Measurements from ENCODE around the gene FUT7.

The FUT7 gene

DNA sequence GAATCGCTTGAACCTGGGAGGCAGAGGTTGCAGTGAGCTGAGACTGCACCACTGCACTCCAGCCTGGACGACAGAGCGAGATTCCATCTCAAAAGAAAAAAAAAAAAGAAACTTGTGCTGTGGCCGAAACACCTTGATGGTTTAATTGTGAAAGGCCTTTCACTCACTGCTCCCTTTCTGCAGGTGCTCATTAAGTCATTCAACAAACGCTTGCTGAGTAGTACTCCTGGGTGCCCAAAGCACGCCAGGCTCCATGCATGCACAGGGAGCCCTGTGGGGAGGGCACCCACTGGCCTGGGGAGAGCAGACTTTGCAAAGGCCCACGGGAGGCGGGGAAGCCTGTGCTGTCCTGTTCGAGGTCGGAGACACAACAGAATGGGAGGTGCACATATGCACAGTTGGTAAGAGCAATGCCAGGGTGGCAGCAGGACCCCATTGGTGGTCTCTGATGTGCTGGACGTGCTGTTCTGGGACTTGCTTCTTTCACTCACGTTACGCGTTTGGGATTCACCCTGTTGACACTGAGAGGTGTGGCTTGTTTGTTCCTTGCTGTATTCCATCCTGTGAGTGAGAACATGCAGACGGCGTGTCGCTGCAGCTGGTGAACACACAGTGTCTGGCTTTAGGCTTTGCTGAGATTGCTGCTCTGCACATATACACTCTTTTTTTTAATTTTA lies 25.0 kb upstream of the FUT7 start:
- TF ChIP-seq POLR2AphosphoS5 (IDR thresholded peaks at IDR 0.05; ENCODE audit: low read depth, low read length), result no peak
- no peak for TF ChIP-seq POU2F2 (IDR thresholded peaks at IDR 0.05; ENCODE audit: low read depth, low read length)
- TF ChIP-seq POLR2A (IDR thresholded peaks at IDR 0.05; ENCODE audit: low read depth, low read length), result no peak
- no peak for TF ChIP-seq PAX5 (IDR thresholded peaks at IDR 0.05; ENCODE audit: insufficient read depth, low read length, severe bottlenecking)
- TF ChIP-seq TAF1 (IDR thresholded peaks at IDR 0.05; ENCODE audit: low read depth, low read length), result no peak
- no peak for TF ChIP-seq SPI1 (IDR thresholded peaks at IDR 0.05; ENCODE audit: low read depth, low read length)
- DNase-seq (ENCODE audit: insufficient read length, low spot score) (no peak), FAIRE-seq (no peak)

- TF ChIP-seq POU2F2 (IDR thresholded peaks at IDR 0.05; ENCODE audit: low read depth, low read length), result no peak
- TF ChIP-seq PAX5 (IDR thresholded peaks at IDR 0.05; ENCODE audit: insufficient read depth, low read length, severe bottlenecking), result no peak
- no peak for TF ChIP-seq POLR2A (IDR thresholded peaks at IDR 0.05; ENCODE audit: low read depth, low read length)
- no peak for TF ChIP-seq SPI1 (IDR thresholded peaks at IDR 0.05; ENCODE audit: low read depth, low read length)
- TF ChIP-seq POLR2AphosphoS5 (IDR thresholded peaks at IDR 0.05; ENCODE audit: low read depth, low read length), result no peak
- no peak for TF ChIP-seq TAF1 (IDR thresholded peaks at IDR 0.05; ENCODE audit: low read depth, low read length)
- DNase-seq (ENCODE audit: insufficient read length, low spot score), result no peak
- no peak for FAIRE-seq
Measured at GRCh38 chr9:137055385-137056364, 23.8 kb upstream of the FUT7 start.

GRCh38 chr9:137054932-137055384 lies 23.1 kb upstream of the FUT7 start:
- FAIRE-seq (no peak), DNase-seq (ENCODE audit: insufficient read length, low spot score) (no peak)
- TF ChIP-seq POLR2A (IDR thresholded peaks at IDR 0.05; ENCODE audit: low read depth, low read length) (no peak), PAX5 (IDR thresholded peaks at IDR 0.05; ENCODE audit: insufficient read depth, low read length, severe bottlenecking) (no peak), POU2F2 (IDR thresholded peaks at IDR 0.05; ENCODE audit: low read depth, low read length) (no peak), POLR2AphosphoS5 (IDR thresholded peaks at IDR 0.05; ENCODE audit: low read depth, low read length) (no peak), TAF1 (IDR thresholded peaks at IDR 0.05; ENCODE audit: low read depth, low read length) (no peak), SPI1 (IDR thresholded peaks at IDR 0.05; ENCODE audit: low read depth, low read length) (no peak)

DNA sequence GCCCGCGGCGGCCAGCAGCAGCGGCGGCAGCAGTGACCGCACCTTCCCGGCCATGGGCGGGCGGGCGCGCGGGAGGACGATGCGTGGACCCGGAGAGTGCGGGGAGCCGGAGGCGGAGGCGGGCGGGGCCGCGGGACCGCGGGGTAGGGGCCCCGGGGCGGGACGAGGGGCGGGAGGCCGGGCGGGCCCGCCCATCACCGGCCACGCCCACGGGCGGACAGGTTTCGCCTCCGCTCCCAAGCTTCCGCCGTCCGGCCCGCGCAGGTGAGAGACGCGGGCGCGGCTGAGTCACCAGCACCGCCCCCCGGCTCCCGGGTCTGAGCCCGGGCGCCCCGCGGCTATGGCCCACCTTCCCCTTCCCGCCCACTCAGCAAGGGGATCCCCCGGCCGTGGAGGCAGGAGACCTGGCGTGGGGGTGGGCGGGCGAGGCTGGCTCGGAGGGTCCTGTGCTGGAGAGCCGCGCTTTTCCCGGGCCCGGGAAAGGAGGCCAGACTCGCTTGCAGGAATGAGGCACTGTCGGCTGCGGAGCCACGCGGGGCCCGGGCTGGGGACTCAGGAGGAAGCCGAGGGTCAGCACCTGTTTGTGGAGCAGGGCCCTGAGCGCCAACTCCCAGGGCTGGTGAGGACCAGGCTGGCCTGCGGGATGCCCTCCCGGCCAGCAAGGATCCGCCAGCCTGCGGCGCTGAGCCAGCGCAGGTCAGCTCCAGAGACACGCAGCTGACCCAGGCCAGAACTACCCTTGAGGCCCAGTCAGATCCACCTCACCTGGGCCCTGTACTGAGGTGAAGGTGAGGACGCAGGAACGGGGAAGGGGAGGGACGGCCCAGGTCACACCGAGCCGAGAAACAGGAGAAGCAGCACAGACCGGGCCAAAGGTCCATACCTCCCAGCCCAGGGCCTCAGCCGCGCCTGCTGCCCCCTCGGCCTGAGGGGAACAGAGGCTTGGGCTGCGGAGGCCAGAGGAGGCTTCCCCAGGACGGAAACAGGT lies 22.4 kb upstream of the FUT7 start, which contains the start of gene ENTPD2:
Gene ENTPD2 (minus strand): TSS at position 118 of the 988 bp plus-strand sequence. CDS start 64 bp downstream, at position 54.
- FAIRE-seq (no peak), DNase-seq (ENCODE audit: insufficient read length, low spot score) (no peak)
- TF ChIP-seq POU2F2 (IDR thresholded peaks at IDR 0.05; ENCODE audit: low read depth, low read length) (no peak), PAX5 (IDR thresholded peaks at IDR 0.05; ENCODE audit: insufficient read depth, low read length, severe bottlenecking) (no peak), SPI1 (IDR thresholded peaks at IDR 0.05; ENCODE audit: low read depth, low read length) (no peak), POLR2AphosphoS5 (IDR thresholded peaks at IDR 0.05; ENCODE audit: low read depth, low read length) (no peak), TAF1 (IDR thresholded peaks at IDR 0.05; ENCODE audit: low read depth, low read length) (no peak), POLR2A (IDR thresholded peaks at IDR 0.05; ENCODE audit: low read depth, low read length) (no peak)

DNA sequence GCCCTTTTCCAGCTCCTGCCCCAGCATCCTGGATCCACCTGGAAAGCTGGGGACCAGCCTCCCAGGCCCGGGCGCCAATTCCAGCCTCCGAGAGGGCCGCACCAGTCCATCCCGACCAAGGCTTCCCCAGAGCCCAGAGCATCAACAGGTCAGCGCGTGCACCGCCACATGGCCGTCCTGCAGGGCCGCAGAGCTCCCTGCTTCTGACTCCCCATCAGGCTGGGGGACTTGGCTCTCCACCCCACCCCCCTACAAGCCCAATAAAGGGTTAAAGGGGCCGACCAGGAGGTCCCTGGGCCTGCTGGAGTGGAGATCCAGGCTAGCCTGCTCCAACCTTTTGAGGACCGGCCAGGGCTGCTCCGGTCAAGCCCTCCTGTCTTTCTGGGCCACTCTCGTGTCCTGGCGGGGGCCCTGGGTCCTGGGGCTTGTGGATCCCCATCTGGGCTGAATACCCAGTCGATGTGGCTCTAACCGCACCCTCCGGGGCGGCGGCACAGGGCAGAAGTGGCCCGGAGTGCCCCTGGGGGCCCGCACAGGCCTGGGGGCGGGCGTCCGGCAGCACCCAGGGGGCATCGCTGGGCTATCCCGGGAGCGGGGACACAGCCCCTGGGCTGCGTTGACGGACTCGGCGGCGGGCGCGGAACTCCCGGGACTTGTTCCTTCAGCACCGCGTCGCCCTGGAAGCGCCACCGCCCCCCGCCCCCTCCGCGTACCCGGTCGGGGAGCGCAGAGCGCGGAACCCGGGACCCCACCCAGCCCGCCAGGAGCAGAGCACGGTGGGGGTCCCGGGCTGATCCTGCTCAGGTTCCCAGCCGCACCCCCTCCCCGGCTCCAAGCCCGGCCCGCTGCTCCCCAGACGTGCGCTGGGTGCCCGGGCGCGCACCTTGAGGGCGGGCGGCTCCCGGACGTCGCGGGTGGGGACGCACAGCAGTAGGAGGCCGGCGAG lies 21.4 kb upstream of the FUT7 start:
- no peak for TF ChIP-seq PAX5 (IDR thresholded peaks at IDR 0.05; ENCODE audit: insufficient read depth, low read length, severe bottlenecking)
- TF ChIP-seq TAF1 (IDR thresholded peaks at IDR 0.05; ENCODE audit: low read depth, low read length), result no peak
- no peak for TF ChIP-seq POLR2A (IDR thresholded peaks at IDR 0.05; ENCODE audit: low read depth, low read length)
- no peak for TF ChIP-seq POU2F2 (IDR thresholded peaks at IDR 0.05; ENCODE audit: low read depth, low read length)
- TF ChIP-seq SPI1 (IDR thresholded peaks at IDR 0.05; ENCODE audit: low read depth, low read length), result no peak
- no peak for TF ChIP-seq POLR2AphosphoS5 (IDR thresholded peaks at IDR 0.05; ENCODE audit: low read depth, low read length)
- FAIRE-seq (no peak), DNase-seq (ENCODE audit: insufficient read length, low spot score) (no peak)

GRCh38 chr9:137052293-137052692 lies 20.4 kb upstream of the FUT7 start:
- no peak for FAIRE-seq
- no peak for TF ChIP-seq SPI1 (IDR thresholded peaks at IDR 0.05; ENCODE audit: low read depth, low read length)
- TF ChIP-seq POLR2AphosphoS5 (IDR thresholded peaks at IDR 0.05; ENCODE audit: low read depth, low read length), result no peak
- TF ChIP-seq PAX5 (IDR thresholded peaks at IDR 0.05; ENCODE audit: insufficient read depth, low read length, severe bottlenecking), result no peak
- no peak for TF ChIP-seq POU2F2 (IDR thresholded peaks at IDR 0.05; ENCODE audit: low read depth, low read length)
- TF ChIP-seq TAF1 (IDR thresholded peaks at IDR 0.05; ENCODE audit: low read depth, low read length), result no peak
- no peak for TF ChIP-seq POLR2A (IDR thresholded peaks at IDR 0.05; ENCODE audit: low read depth, low read length)
- no peak for DNase-seq (ENCODE audit: insufficient read length, low spot score)

- no peak for TF ChIP-seq TAF1 (IDR thresholded peaks at IDR 0.05; ENCODE audit: low read depth, low read length)
- TF ChIP-seq PAX5 (IDR thresholded peaks at IDR 0.05; ENCODE audit: insufficient read depth, low read length, severe bottlenecking), result no peak
- no peak for TF ChIP-seq POU2F2 (IDR thresholded peaks at IDR 0.05; ENCODE audit: low read depth, low read length)
- TF ChIP-seq POLR2A (IDR thresholded peaks at IDR 0.05; ENCODE audit: low read depth, low read length), result no peak
- TF ChIP-seq POLR2AphosphoS5 (IDR thresholded peaks at IDR 0.05; ENCODE audit: low read depth, low read length), result no peak
- no peak for TF ChIP-seq SPI1 (IDR thresholded peaks at IDR 0.05; ENCODE audit: low read depth, low read length)
- DNase-seq (ENCODE audit: insufficient read length, low spot score), result no peak
- FAIRE-seq, result no peak
Measured at GRCh38 chr9:137051145-137051724, 19.3 kb upstream of the FUT7 start.

Data from GM12891 (cell line).